Activated naive CD4-positive, alpha-beta T cell treated with anti-CD3 and anti-CD28 coated beads for 36 hours (primary cell): ENCODE measurements around the gene GAST. TPM values are rescaled to one million over a fixed set of nuclear protein-coding genes. Genes with fewer than 3 reads are reported as not detected.

Source experiments
- CTCF ChIA-PET: fragments of 350-600 bp; sonication (Branson Sonifier 250); formaldehyde crosslinking; loops from one replicate; lab custom pipeline; 2021; ENCODE audit warnings: antibody characterized with exemption; lab: Charles Lee
- DNase-seq: peaks from one replicate; pipeline ENCODE4 v3.0.0-alpha.2; 2020
- H3K27ac Mint-ChIP-seq: one replicate; pipeline ENCODE4 v1.8.0; 2021; ENCODE audit warnings: mild to moderate bottlenecking, mixed read lengths
- H3K27me3 Mint-ChIP-seq: one replicate; pipeline ENCODE4 v1.8.0; 2021; ENCODE audit warnings: low read depth, mixed read lengths
- H3K36me3 Mint-ChIP-seq: one replicate; pipeline ENCODE4 v1.8.0; 2021; ENCODE audit warnings: low read depth, mixed read lengths
- H3K4me1 Mint-ChIP-seq: one replicate; pipeline ENCODE4 v1.8.0; 2021; ENCODE audit warnings: low read depth, mixed read lengths
- H3K4me3 Mint-ChIP-seq: one replicate; pipeline ENCODE4 v1.8.0; 2021; ENCODE audit warnings: mild to moderate bottlenecking, moderate library complexity, mixed read lengths
- H3K9me3 Mint-ChIP-seq: one replicate; pipeline ENCODE4 v1.8.0; 2021; ENCODE audit warnings: mixed read lengths
- intact Hi-C: fragments of 100-400 bp; cut with micrococcal nuclease; formaldehyde crosslinking; loops from one replicate; pipeline ENCODE4 v1.15.1; 2023
- total RNA-seq, 2 experiments: library from RNA; stranded (reverse); gene quantifications; one replicate each; pipeline ENCODE4 v1.2.3, GENCODE V29; 2021

GAST gene
- total RNA-seq, 2 experiments from 2014 or later = not detected

DNA sequence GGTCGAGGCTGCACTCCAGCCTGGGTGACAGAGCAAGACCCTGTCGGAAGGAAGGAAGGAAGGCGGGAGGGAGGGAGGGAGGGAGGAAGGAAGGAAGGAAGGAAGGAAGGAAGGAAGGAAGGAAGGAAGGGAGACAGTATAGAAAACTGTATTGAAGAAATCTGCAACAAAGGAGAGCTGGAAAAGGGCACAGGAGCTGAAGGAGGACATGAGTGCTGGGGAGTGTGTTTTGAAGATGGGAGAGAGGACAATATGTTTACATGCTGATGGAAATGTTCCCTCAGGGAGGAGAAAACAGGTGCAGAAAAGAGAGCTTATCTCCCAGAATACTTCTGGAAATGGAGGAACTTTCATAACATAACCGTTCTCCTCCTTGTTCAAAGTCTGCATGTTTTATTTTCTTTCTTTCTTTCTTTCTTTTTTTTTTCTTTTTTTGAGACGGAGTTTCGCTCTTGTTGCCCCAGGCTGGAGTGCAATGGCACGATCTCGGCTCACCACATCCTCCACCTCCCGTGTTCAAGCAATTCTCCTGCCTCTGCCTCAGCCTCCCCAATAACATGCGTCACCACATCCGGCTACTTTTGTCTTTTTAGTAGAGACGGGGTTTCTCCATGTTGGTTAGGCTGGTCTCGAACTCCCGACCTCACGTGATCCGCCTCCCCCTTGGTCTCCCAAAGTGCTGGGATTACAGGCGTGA, 25.0 kb downstream of the GAST start:
- Mint-ChIP-seq H3K4me1 (peaks cover 3% of the 10 kb centered on the region), H3K27me3 (peaks cover 38% of the 10 kb centered on the region), H3K9me3 (no peaks in the 10 kb centered on the region), H3K27ac (no peak overlapping the region), H3K36me3 (no peaks in the 10 kb centered on the region), H3K4me3 (no peak overlapping the region)
- CTCF ChIA-PET = interaction anchor here (0.6 to 2.6 kb wide), 14 partner anchors 9 to 221 kb away, joined by 3 to 33 read pairs (median 3); partner anchors contain the start of genes JUP and P3H4
- intact Hi-C loops = loop anchor here (5.0 to 10.0 kb wide), 2 partner anchors 128 to 150 kb away; partner anchors contain the start of gene KLHL11
- DNase-seq = no peak

DNA sequence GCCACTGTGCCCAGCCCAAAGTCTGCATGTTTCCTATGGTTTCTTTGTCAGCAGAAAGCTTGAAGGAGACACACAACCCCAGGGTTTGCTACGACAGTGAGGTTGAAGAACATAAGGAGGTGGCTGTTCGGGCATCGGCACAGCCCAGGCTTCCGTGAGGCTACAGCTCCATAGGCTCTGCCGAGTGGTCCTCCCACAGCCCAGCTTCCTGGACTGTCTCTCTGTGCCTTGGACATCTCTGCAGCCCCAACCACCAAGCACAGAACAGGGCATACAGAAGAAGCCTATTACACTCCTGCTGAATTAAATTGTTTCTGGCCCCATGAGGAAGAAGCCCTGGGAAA, 25.5 kb downstream of the GAST start:
- CTCF ChIA-PET = interaction anchor here (0.6 to 2.6 kb wide), 13 partner anchors 9 to 221 kb away, joined by 3 to 33 read pairs (median 3); partner anchors contain the start of genes JUP and P3H4
- H3K9me3 Mint-ChIP-seq = no peaks in the 10 kb centered on the region
- H3K4me1 Mint-ChIP-seq = peaks cover 2% of the 10 kb centered on the region
- peaks cover 33% of the 10 kb centered on the region for H3K27me3 Mint-ChIP-seq
- DNase-seq = no peak
- no peaks in the 10 kb centered on the region for H3K36me3 Mint-ChIP-seq
- intact Hi-C loops = loop anchor here (1.0 to 10.0 kb wide), 5 partner anchors 64 to 379 kb away; partner anchors contain the start of gene KLHL11
- H3K27ac Mint-ChIP-seq = peak overlapping the region; percentile 36
- H3K4me3 Mint-ChIP-seq = no peak overlapping the region

DNA sequence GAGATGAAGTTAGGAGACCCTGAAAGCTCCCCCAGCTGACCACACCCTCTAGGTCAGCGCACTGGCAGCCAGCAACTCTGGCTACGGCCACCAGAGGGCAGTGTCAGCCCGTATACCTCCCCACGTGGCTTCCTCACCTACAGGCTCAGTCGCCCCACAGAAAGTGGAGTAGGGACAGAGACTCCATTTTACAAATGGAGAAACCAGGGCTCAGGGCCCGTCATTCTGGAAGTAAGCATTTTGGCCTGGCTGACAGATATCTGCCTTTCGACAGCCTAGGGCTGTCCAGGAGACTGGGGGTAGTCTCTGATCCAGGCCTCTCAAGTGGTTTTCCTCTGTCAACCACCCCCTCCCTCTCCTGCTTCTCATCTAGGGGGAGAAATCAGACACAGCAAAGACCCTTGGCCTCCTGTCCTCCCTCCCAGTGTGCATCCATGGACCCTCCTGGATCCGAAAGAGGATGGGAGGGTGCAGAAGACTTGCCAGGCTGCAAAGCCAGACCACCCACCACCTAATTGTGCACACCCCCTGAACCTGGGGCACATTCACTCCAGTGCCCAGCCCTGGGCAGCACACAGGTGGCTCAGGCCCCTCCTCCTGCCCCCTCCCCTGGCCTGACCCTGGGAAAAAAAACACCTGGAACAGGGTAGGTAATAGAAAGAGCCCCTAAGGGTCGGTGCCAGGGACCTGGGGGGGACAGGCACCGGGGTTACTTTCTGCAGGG, 26.1 kb downstream of the GAST start:
- intact Hi-C loops = loop anchor here (1.0 to 10.0 kb wide), 5 partner anchors 63 to 378 kb away; partner anchors contain the start of gene KLHL11
- no peak overlapping the region for H3K27ac Mint-ChIP-seq
- no peaks in the 10 kb centered on the region for H3K9me3 Mint-ChIP-seq
- peaks cover 2% of the 10 kb centered on the region for H3K4me1 Mint-ChIP-seq
- DNase-seq = peak; percentile 91
- no peaks in the 10 kb centered on the region for H3K36me3 Mint-ChIP-seq
- peaks cover 29% of the 10 kb centered on the region for H3K27me3 Mint-ChIP-seq
- H3K4me3 Mint-ChIP-seq = no peak overlapping the region
- CTCF ChIA-PET = interaction anchor here (0.6 to 2.6 kb wide), 13 partner anchors 10 to 220 kb away, joined by 3 to 33 read pairs (median 3); partner anchors contain the start of genes JUP and P3H4

- H3K36me3 Mint-ChIP-seq = no peaks in the 10 kb centered on the region
- intact Hi-C loops = loop anchor here (1.0 to 10.0 kb wide), 5 partner anchors 63 to 378 kb away; partner anchors contain the start of gene KLHL11
- H3K4me3 Mint-ChIP-seq = no peak overlapping the region
- no peak overlapping the region for H3K27ac Mint-ChIP-seq
- DNase-seq = no peak
- no peaks in the 10 kb centered on the region for H3K9me3 Mint-ChIP-seq
- CTCF ChIA-PET = interaction anchor here (0.9 kb wide), 1 partner anchor 62 kb away, joined by 3 read pairs; no protein-coding TSS in a partner anchor
- H3K27me3 Mint-ChIP-seq = peaks cover 25% of the 10 kb centered on the region
- peaks cover 2% of the 10 kb centered on the region for H3K4me1 Mint-ChIP-seq
Measured at GRCh38 chr17:41738801-41739112, 26.6 kb downstream of the GAST start.

- no peak overlapping the region for H3K27ac Mint-ChIP-seq
- H3K4me1 Mint-ChIP-seq = peaks cover 2% of the 10 kb centered on the region
- no peaks in the 10 kb centered on the region for H3K36me3 Mint-ChIP-seq
- no peak overlapping the region for H3K4me3 Mint-ChIP-seq
- no peaks in the 10 kb centered on the region for H3K9me3 Mint-ChIP-seq
- no peak for DNase-seq
- intact Hi-C loops = loop anchor here (5.0 to 10.0 kb wide), 2 partner anchors 125 to 147 kb away; partner anchors contain the start of gene KLHL11
- peaks cover 23% of the 10 kb centered on the region for H3K27me3 Mint-ChIP-seq
- CTCF ChIA-PET = interaction anchor here (0.9 to 1.2 kb wide), 3 partner anchors 61 to 66 kb away, joined by 3 read pairs; no protein-coding TSS in a partner anchor
Measured at GRCh38 chr17:41739661-41740352, 27.7 kb downstream of the GAST start.

DNA sequence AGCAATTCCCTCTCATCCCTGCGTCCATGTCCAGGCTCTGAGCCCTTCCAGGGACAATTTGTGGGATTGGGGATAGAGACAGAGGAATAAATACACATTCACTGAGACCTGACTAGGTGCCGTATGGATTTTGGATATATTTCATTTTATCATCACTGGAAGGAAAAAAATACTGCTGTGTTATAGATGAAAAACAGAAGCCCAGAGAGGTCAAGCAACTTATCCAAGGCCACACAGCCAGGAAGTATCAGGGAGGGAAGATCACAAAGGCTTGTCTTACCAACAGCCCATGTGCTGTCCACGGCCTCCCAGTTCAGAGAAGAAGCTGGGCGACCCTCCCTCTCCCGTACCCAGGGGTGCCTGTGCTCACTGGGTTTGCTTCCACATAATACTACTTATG, 28.4 kb downstream of the GAST start:
- no peak for DNase-seq
- H3K27ac Mint-ChIP-seq = no peak overlapping the region
- no peak overlapping the region for H3K4me3 Mint-ChIP-seq
- no peaks in the 10 kb centered on the region for H3K4me1 Mint-ChIP-seq
- no peaks in the 10 kb centered on the region for H3K36me3 Mint-ChIP-seq
- intact Hi-C loops = no loop called here
- peaks cover 19% of the 10 kb centered on the region for H3K27me3 Mint-ChIP-seq
- H3K9me3 Mint-ChIP-seq = no peaks in the 10 kb centered on the region
- CTCF ChIA-PET = interaction anchor here (1.1 to 1.2 kb wide), 2 partner anchors 62 to 65 kb away, joined by 3 read pairs; no protein-coding TSS in a partner anchor

DNA sequence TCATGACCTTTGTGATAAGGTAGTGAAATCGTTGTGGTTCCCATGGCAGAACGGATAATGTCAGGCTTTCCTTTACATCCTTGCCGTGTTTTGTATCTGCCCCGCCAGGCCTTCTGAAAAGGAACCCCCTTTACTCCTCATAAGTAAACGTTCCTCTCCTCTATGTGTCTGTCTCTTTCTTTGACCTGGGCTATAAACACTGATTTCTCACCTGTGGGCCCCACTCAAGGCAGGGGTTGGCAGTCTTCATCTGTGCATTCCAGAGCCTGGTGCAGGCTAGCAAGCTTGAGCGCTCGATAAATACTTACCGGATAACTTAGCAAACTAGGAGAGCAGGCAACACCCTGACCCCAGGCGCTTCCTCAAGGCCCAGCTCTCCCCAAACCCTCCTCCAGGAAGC, 29.6 kb downstream of the GAST start:
- intact Hi-C loops = no loop called here
- no peak for DNase-seq
- Mint-ChIP-seq H3K27ac (no peak overlapping the region), H3K4me3 (no peak overlapping the region), H3K27me3 (peaks cover 9% of the 10 kb centered on the region), H3K9me3 (no peaks in the 10 kb centered on the region), H3K36me3 (no peaks in the 10 kb centered on the region), H3K4me1 (no peaks in the 10 kb centered on the region)
- CTCF ChIA-PET = interaction anchor here (1.4 kb wide), 1 partner anchor 60 kb away, joined by 6 read pairs; no protein-coding TSS in a partner anchor

GRCh38 chr17:41748275-41748674, 36.1 kb downstream of the GAST start:
- CTCF ChIA-PET = no interaction called here
- Mint-ChIP-seq H3K4me1 (no peaks in the 10 kb centered on the region), H3K27me3 (no peaks in the 10 kb centered on the region), H3K27ac (no peak overlapping the region), H3K4me3 (no peak overlapping the region), H3K9me3 (no peaks in the 10 kb centered on the region), H3K36me3 (no peaks in the 10 kb centered on the region)
- no peak for DNase-seq
- intact Hi-C loops = no loop called here

- Mint-ChIP-seq H3K4me1 (no peaks in the 10 kb centered on the region), H3K4me3 (no peak overlapping the region), H3K27ac (no peak overlapping the region), H3K27me3 (no peaks in the 10 kb centered on the region), H3K36me3 (no peaks in the 10 kb centered on the region), H3K9me3 (no peaks in the 10 kb centered on the region)
- intact Hi-C loops = no loop called here
- CTCF ChIA-PET = interaction anchor here (0.9 to 1.0 kb wide), 2 partner anchors 13 to 50 kb away, joined by 3 read pairs; no protein-coding TSS in a partner anchor
- no peak for DNase-seq
Measured at GRCh38 chr17:41750862-41751261, 38.7 kb downstream of the GAST start.

DNA sequence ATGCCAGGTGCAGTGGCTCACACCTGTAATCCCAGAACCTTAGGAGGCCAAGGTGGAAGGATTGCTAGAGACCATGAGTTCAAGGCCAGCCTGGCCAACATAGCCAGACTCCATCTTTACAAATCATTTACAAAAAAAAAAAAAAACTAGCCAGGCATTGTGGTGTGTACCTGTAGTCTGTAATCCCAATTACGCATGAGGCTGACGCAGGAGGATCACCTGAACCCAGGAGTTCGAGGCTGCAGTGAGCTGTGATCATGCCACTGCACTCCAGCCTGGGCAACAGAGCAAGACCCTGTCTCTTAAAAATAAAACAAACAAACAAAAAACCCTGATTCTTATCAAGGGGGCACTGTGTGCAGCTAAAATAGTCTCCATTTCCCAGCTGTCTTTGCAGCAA, 39.2 kb downstream of the GAST start:
- intact Hi-C loops = no loop called here
- H3K4me1 Mint-ChIP-seq = no peaks in the 10 kb centered on the region
- CTCF ChIA-PET = interaction anchor here (1.0 kb wide), 1 partner anchor 50 kb away, joined by 3 read pairs; no protein-coding TSS in a partner anchor

GRCh38 chr17:41754066-41754465, 41.9 kb downstream of the GAST start:
- no peaks in the 10 kb centered on the region for H3K4me1 Mint-ChIP-seq
- CTCF ChIA-PET = interaction anchor here (1.1 kb wide), 1 partner anchor 16 kb away, joined by 3 read pairs; no protein-coding TSS in a partner anchor
- no peaks in the 10 kb centered on the region for H3K9me3 Mint-ChIP-seq
- no peak overlapping the region for H3K27ac Mint-ChIP-seq
- H3K27me3 Mint-ChIP-seq = no peaks in the 10 kb centered on the region
- no peak overlapping the region for H3K4me3 Mint-ChIP-seq
- H3K36me3 Mint-ChIP-seq = no peaks in the 10 kb centered on the region
- no peak for DNase-seq
- intact Hi-C loops = no loop called here

More for the DNA sequence above, 39.2 kb downstream of the GAST start:
- DNase-seq = no peak
- Mint-ChIP-seq H3K9me3 (no peaks in the 10 kb centered on the region), H3K27me3 (no peaks in the 10 kb centered on the region), H3K4me3 (no peak overlapping the region), H3K36me3 (no peaks in the 10 kb centered on the region), H3K27ac (no peak overlapping the region)

- Mint-ChIP-seq H3K36me3 (no peaks in the 10 kb centered on the region), H3K27ac (no peak overlapping the region), H3K4me1 (no peaks in the 10 kb centered on the region), H3K27me3 (no peaks in the 10 kb centered on the region), H3K9me3 (no peaks in the 10 kb centered on the region), H3K4me3 (no peak overlapping the region)
- no peak for DNase-seq
- CTCF ChIA-PET = no interaction called here
- intact Hi-C loops = no loop called here
Measured at GRCh38 chr17:41758601-41759000, 46.5 kb downstream of the GAST start.
